Measurements from ENCODE around the gene ARHGEF19. TPM values are rescaled to one million over a fixed set of nuclear protein-coding genes. Genes with fewer than 3 reads are reported as not detected.
A peak's percentile ranks its signal among the peaks of the same experiment; 100 is the strongest.

Gene ARHGEF19
- total RNA-seq, 1 experiment from 2014 or later: 38.5 TPM

- H3K27ac ChIP-seq: peak overlapping the region; percentile 81
- intact Hi-C loops (cut with micrococcal nuclease; ENCODE audit: unreplicated experiment): loop anchor here (1.0 to 2.0 kb wide), 2 partner anchors 72 to 75 kb away; no protein-coding TSS in a partner anchor
- no peak overlapping the region for H2AFZ ChIP-seq
- peaks cover 57% of the 10 kb centered on the region for H3F3A ChIP-seq (ENCODE audit: insufficient read depth, low read depth)
- H3K4me3 ChIP-seq: peak overlapping the region; percentile 86
- H3K36me3 ChIP-seq (ENCODE audit: low read depth): peaks cover 42% of the 10 kb centered on the region
- peak overlapping the region; percentile 96 for H3K4me2 ChIP-seq
- peaks cover 42% of the 10 kb centered on the region for H4K20me1 ChIP-seq (ENCODE audit: insufficient read depth)
- H3K4me1 ChIP-seq (replicated peaks; ENCODE audit: insufficient read depth): peaks cover 57% of the 10 kb centered on the region
- POLR2A ChIA-PET (ENCODE audit: unreplicated experiment): interaction anchor here (0.6 to 2.8 kb wide), 5 partner anchors 10 to 63 kb away, joined by 3 to 33 read pairs (median 7); no protein-coding TSS in a partner anchor
- no peak for DNase-seq
- TF ChIP-seq CTCF (conservative IDR thresholded peaks at IDR 0.05) (0 out of 2 replicates have a peak, but pooled peaks have one; percentile 9), EZH2 (IDR thresholded peaks at IDR 0.05; ENCODE audit: low read depth) (no peak)
- H3K79me2 ChIP-seq (ENCODE audit: low read depth): peaks cover 89% of the 10 kb centered on the region
- no peaks in the 10 kb centered on the region for H3K27me3 ChIP-seq (ENCODE audit: insufficient read depth, low read depth)
- CTCF ChIA-PET: interaction anchor here (0.6 to 0.8 kb wide), 4 partner anchors 9 to 81 kb away, joined by 3 to 14 read pairs (median 4); no protein-coding TSS in a partner anchor
- no peaks in the 10 kb centered on the region for H3K9me3 ChIP-seq (ENCODE audit: insufficient read depth, low read depth)
- no TSS peak for BruUV-seq (replicated peaks)
- H3K9me2 ChIP-seq (ENCODE audit: insufficient read depth): no peaks in the 10 kb centered on the region
These were observed 58.3 kb downstream of the ARHGEF19 start for GRCh38 chr1:16153999-16154673.

DNA sequence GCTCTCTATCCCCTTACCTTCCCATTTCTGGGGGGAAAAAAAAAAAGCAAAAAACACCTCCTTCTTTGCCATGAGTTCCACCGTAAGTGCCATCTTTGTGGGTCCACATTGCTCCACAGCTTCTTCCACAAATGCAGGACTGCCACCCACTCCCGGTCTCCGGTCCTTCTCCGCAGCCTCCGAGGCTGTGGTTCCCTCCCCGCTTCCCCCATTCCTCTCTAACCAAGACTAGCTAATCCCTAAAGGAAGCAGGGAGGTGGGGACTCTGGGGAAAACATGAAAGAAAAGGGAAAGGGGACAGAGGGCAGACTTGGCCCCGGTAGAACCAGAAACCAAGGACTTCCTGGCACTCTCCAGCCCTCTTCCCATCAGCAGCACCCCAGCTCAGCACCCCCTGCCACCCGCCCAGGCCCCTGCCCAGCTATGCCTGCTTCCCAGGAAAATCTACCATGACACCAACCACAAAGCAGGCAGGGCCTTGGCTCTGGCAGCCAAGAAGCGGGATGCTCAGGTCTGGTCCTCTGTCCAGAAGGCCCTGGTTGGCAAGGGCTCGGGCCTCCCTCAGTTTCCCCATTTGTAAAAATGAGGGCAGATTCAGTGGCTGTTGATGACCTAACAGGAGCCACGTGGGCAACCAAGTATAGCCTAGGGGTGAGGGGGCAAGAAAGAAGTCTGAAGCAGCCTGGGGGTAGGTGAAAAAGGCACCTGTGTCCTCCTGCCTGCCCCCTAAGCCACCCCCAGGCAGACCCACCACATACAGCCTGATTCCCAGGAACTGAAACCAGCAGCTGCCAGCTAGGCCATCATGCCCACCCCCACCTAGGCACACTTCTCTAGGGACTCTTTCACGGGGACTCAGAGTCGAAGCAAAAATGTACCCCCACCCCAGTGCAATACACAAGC, 59.1 kb downstream of the ARHGEF19 start:
- H3K27ac ChIP-seq: peak overlapping the region; percentile 81
- DNase-seq: peak in 1 of 2 experiments; percentile 26
- intact Hi-C loops (cut with micrococcal nuclease; ENCODE audit: unreplicated experiment): loop anchor here (1.0 to 2.0 kb wide), 2 partner anchors 71 to 75 kb away; no protein-coding TSS in a partner anchor
- H3K79me2 ChIP-seq (ENCODE audit: low read depth): peaks cover 97% of the 10 kb centered on the region
- ChIA-PET POLR2A (ENCODE audit: unreplicated experiment) (interaction anchor here (0.7 to 0.9 kb wide), 2 partner anchors 10 to 74 kb away, joined by 8 to 13 read pairs; no protein-coding TSS in a partner anchor), CTCF (interaction anchor here (0.7 kb wide), 1 partner anchor 70 kb away, joined by 3 read pairs; no protein-coding TSS in a partner anchor)
- H3K9me2 ChIP-seq (ENCODE audit: insufficient read depth): no peaks in the 10 kb centered on the region
- no peak overlapping the region for H2AFZ ChIP-seq
- TF ChIP-seq CTCF (conservative IDR thresholded peaks at IDR 0.05): no peak
- TF ChIP-seq EZH2 (IDR thresholded peaks at IDR 0.05; ENCODE audit: low read depth): no peak
- H3K9me3 ChIP-seq (ENCODE audit: insufficient read depth, low read depth): no peaks in the 10 kb centered on the region
- peaks cover 47% of the 10 kb centered on the region for H3K36me3 ChIP-seq (ENCODE audit: low read depth)
- H3F3A ChIP-seq (ENCODE audit: insufficient read depth, low read depth): peaks cover 59% of the 10 kb centered on the region
- peaks cover 50% of the 10 kb centered on the region for H4K20me1 ChIP-seq (ENCODE audit: insufficient read depth)
- H3K4me2 ChIP-seq: peak overlapping the region; percentile 96
- H3K4me3 ChIP-seq: peak overlapping the region; percentile 86
- BruUV-seq (replicated peaks): no TSS peak
- no peaks in the 10 kb centered on the region for H3K27me3 ChIP-seq (ENCODE audit: insufficient read depth, low read depth)
- H3K4me1 ChIP-seq (replicated peaks; ENCODE audit: insufficient read depth): peaks cover 59% of the 10 kb centered on the region
